Coronary artery (tissue), 2 donors: ENCODE measurements around the gene ATP6V1G1.
A peak's percentile ranks its signal among the peaks of the same experiment; 100 is the strongest.

Source experiments
- DNase-seq: peaks from one replicate; pipeline ENCODE4 v3.0.0-alpha.2; 2017; ENCODE audit warnings: low spot score
- H3K27ac ChIP-seq, 2 donors: fragments of 200-600 bp; sonication (generic); one replicate each; pipeline ENCODE4 v1.5.1; 2016 to 2019
- H3K4me3 ChIP-seq: fragments of 200-600 bp; sonication (generic); 2 replicates; pipeline ENCODE4 v1.5.1; 2016; ENCODE audit warnings: mild to moderate bottlenecking, moderate library complexity
- CTCF ChIP-seq: fragments of 200-600 bp; sonication (generic); IDR thresholded peaks from one replicate; pipeline ENCODE4 v1.5.1; 2019; ENCODE audit warnings: antibody characterized with exemption

ATP6V1G1 gene

GRCh38 chr9:114613087-114613486, 25.5 kb downstream of the ATP6V1G1 start:
- Histone ChIP-seq H3K4me3 (no peak overlapping the region), H3K27ac (no peak overlapping the region)
- no peak for DNase-seq
- no peak for TF ChIP-seq CTCF

- TF ChIP-seq CTCF: no peak
- H3K27ac ChIP-seq: no peak overlapping the region
- no peak overlapping the region for H3K4me3 ChIP-seq
- no peak for DNase-seq
Measured at GRCh38 chr9:114613919-114614318, 26.4 kb downstream of the ATP6V1G1 start.

- TF ChIP-seq CTCF: no peak
- no peak for DNase-seq
- no peak overlapping the region for H3K27ac ChIP-seq
- H3K4me3 ChIP-seq: no peak overlapping the region
Measured at GRCh38 chr9:114614373-114614772, 26.8 kb downstream of the ATP6V1G1 start.

GRCh38 chr9:114616684-114617520, 29.3 kb downstream of the ATP6V1G1 start:
- Histone ChIP-seq H3K4me3 (no peak overlapping the region), H3K27ac (peak overlapping the region in 1 of 2 donors; percentile 54)
- DNase-seq: no peak
- TF ChIP-seq CTCF: no peak

GRCh38 chr9:114619191-114619761, 31.7 kb downstream of the ATP6V1G1 start:
- Histone ChIP-seq H3K27ac (no peak overlapping the region), H3K4me3 (no peak overlapping the region)
- DNase-seq: no peak
- no peak for TF ChIP-seq CTCF

- DNase-seq: no peak
- TF ChIP-seq CTCF: no peak
Measured at GRCh38 chr9:114621561-114621960, 34.0 kb downstream of the ATP6V1G1 start.

More at GRCh38 chr9:114621561-114621960, 34.0 kb downstream of the ATP6V1G1 start:
- Histone ChIP-seq H3K27ac (no peak overlapping the region), H3K4me3 (no peak overlapping the region)
